ENCODE measurements around the gene CKAP2L. TPM values are rescaled to one million over a fixed set of nuclear protein-coding genes. Genes with fewer than 3 reads are reported as not detected.

CKAP2L gene
- total and polyA plus RNA-seq, 9 of the 15 experiments (the other 6 are each of a cell fraction or from before 2014, with no cell fraction given), result 10.4 to 21.9 (median 14.2) TPM

GRCh38 chr2:112706170-112706664 lies 58.2 kb downstream of the CKAP2L start (continued):
- peak; percentile 74; the same call in 1 of the 2 replicates for TF ChIP-seq ZNF395 (CRISPR knock-in tag; IDR thresholded peaks at IDR 0.05)
- TF ChIP-seq POLR2A (conservative IDR thresholded peaks at IDR 0.05), result peak; percentile 68
- TF ChIP-seq ZBTB11 (CRISPR knock-in tag; IDR thresholded peaks at IDR 0.05), result peak in 1 of 3 experiments; percentile 77; a peak in 2 of 6 replicates
- no peak for TF ChIP-seq USF2 (CRISPR knock-in tag; IDR thresholded peaks at IDR 0.05)
- peak; percentile 98 for TF ChIP-seq EP300 (IDR thresholded peaks at IDR 0.05; ENCODE audit: low read length)
- peak; percentile 93 for TF ChIP-seq DMBX1 (CRISPR knock-in tag; IDR thresholded peaks at IDR 0.05; ENCODE audit: borderline replicate concordance)
- TF ChIP-seq SMAD3 (CRISPR knock-in tag; conservative IDR thresholded peaks at IDR 0.05), result peak; percentile 71
- no peak for TF ChIP-seq SAP30 (IDR thresholded peaks at IDR 0.05; ENCODE audit: borderline replicate concordance, insufficient read depth, low read depth, low read length, poor library complexity, severe bottlenecking)
- TF ChIP-seq ZNF592 (IDR thresholded peaks at IDR 0.05), result peak; percentile 98
- TF ChIP-seq MBD1 (CRISPR knock-in tag; IDR thresholded peaks at IDR 0.05), result no peak
- TF ChIP-seq EZH2 (IDR thresholded peaks at IDR 0.05; ENCODE audit: borderline replicate concordance, low read depth, low read length), result no peak
- no peak for TF ChIP-seq ZNF12 (CRISPR knock-in tag; IDR thresholded peaks at IDR 0.05)
- TF ChIP-seq ZNF584 (CRISPR knock-in tag; IDR thresholded peaks at IDR 0.05; ENCODE audit: low read depth), result peak; percentile 47; the same call in 1 of the 2 replicates
- TF ChIP-seq ZSCAN32 (CRISPR knock-in tag; IDR thresholded peaks at IDR 0.05), result no peak
